Activated T-cell treated with anti-CD3 and anti-CD28 coated beads, Interleukin-2, amount 50 U/mL, for 4 hours (primary cell): Measurements from ENCODE around the gene SPTA1. TPM values are rescaled to one million over a fixed set of nuclear protein-coding genes. Genes with fewer than 3 reads are reported as not detected.

ENCODE experiments used
- ATAC-seq, 2 donors: fragments of 200-7000 bp; cut with Tn5 transposase; one replicate each; pipeline ENCODE4 v1.10.0; 2021
- DNase-seq: peaks from one replicate; pipeline ENCODE4 v3.0.0-alpha.2; 2020
- H3K27me3 Mint-ChIP-seq: one replicate; pipeline ENCODE4 v1.8.0; 2021; ENCODE audit warnings: low read depth, mixed read lengths
- H3K36me3 Mint-ChIP-seq: one replicate; pipeline ENCODE4 v1.8.0; 2022; ENCODE audit warnings: mixed read lengths; ENCODE audit not compliant: insufficient read depth
- H3K4me1 Mint-ChIP-seq: one replicate; pipeline ENCODE4 v1.8.0; 2021; ENCODE audit warnings: low read depth, mixed read lengths
- H3K4me3 Mint-ChIP-seq: one replicate; pipeline ENCODE4 v1.8.0; 2021; ENCODE audit warnings: mild to moderate bottlenecking, moderate library complexity, mixed read lengths
- H3K9me3 Mint-ChIP-seq: one replicate; pipeline ENCODE4 v1.8.0; 2021; ENCODE audit warnings: mixed read lengths
- total RNA-seq, 3 donors: library from RNA; stranded (reverse); gene quantifications; one replicate each; pipeline ENCODE4 v1.2.1, GENCODE V29; 2021

The SPTA1 gene
- total RNA-seq = under 1 TPM in 2 of 3 donors, not detected in 1; 0.40 TPM

DNA sequence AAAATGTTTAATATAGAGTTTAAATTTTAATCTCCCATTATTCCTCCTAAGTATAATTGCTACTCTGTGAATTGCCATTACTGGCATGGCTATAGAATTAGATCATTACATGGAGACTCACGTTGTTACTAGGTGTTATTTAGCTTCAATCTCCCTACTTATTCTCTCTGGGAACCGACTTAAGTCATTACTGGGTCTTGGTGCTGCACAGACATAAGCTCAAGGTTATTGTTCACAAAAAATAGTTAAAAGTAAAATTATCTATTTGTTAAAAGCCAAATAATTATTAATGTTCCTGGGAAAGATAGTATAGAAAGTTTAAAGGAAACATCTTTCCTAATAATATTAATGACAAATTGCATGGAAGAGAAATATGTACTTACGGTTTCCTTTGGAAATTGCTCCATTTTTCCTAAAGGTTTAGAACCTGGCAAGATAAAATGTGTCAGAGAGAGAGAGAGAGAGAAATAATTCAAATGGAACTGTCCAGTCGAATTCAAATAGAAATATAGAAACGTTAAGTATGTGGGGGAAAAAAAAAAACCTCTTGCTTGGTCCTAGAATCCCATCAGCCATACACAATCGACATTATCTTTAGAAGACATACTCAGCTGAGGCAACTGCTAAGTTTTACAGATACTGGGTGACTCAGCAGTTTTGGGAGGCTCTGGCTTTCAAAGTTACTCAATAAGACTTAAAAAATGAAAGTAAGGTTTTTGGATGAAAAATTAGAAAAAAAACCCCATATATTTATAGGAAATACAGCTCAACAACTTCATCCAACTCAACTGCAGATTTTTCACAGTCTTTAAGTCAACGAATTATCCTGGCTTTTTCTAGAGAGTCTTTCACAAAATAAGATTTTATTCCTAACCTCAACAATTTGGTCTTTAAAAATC, at the start of gene SPTA1:
TSS of gene SPTA1 (minus strand) at position 605 of the 899 bp plus-strand sequence. CDS start at position 407, 198 bp downstream.
- Mint-ChIP-seq H3K27me3 (peaks cover 27% of the 10 kb centered on the region), H3K36me3 (no peaks in the 10 kb centered on the region), H3K4me3 (no peak within 1 kb of the TSS), H3K9me3 (no peaks in the 10 kb centered on the region), H3K4me1 (no peaks in the 10 kb centered on the region)
- no peak for DNase-seq
- ATAC-seq = no peak

DNA sequence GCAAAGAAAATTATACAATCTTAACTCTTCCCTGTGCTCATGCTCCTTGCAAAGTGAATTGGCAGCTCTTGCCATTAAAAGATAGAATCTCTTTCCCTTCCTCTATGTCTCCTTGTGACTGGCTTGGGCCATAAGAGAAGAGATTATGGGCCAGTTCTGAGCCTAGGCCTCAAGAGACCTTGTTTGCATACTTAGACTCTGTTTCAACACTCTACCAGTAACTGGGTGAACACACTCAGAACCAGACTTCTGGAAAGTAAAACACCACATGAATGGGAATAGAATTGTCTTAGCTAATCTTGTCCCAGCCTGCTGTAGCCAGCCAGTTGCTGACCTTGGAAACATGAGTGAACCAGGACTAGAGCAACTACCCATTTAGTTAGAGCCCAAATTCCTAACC, 49.3 kb upstream of the SPTA1 start:
- no peak for ATAC-seq
- peaks cover 13% of the 10 kb centered on the region for H3K27me3 Mint-ChIP-seq
- no peak overlapping the region for H3K4me3 Mint-ChIP-seq
- H3K9me3 Mint-ChIP-seq = no peaks in the 10 kb centered on the region
- no peaks in the 10 kb centered on the region for H3K36me3 Mint-ChIP-seq
- no peaks in the 10 kb centered on the region for H3K4me1 Mint-ChIP-seq
- DNase-seq = no peak

DNA sequence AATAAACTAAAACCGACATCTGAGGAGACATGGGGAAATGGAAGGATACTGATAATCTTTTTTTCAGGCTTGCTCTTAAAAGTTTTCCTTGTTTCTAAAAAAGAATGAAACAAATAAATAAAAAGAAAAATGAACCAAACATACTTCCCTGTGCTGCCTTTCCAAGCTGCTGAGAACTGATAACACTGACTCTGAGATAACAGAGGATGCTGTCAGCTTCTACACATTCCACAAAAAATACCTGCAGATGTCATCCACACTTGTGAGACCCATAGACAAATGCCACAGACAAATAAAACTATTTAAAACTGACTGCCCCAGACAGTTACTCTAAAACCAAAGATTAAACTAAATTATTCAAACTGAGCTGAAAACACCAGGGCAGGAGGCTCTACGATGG, 46.0 kb upstream of the SPTA1 start:
- DNase-seq (no peak), ATAC-seq (no peak)
- Mint-ChIP-seq H3K9me3 (no peaks in the 10 kb centered on the region), H3K4me3 (no peak overlapping the region), H3K4me1 (no peaks in the 10 kb centered on the region), H3K27me3 (no peaks in the 10 kb centered on the region), H3K36me3 (no peaks in the 10 kb centered on the region)

DNA sequence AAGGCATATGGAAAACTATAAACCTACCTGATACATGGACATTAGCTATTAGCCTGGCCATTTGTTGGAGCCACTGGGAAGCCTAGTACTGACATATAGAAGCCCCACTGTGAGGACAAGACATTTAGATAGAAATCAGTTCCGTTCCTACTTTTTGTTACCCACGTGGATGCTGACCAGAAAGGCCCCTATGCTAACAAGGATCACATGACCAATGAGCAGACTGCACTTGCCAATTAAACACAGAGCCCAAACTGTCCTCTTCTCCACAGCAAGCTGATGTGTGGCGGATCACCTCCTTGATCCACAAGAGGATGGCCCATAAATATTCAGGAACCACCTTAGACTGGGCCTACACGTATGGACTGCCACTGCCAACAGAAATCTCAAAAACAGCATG, 45.2 kb upstream of the SPTA1 start:
- Mint-ChIP-seq H3K4me3 (no peak overlapping the region), H3K9me3 (no peaks in the 10 kb centered on the region), H3K36me3 (no peaks in the 10 kb centered on the region), H3K4me1 (no peaks in the 10 kb centered on the region), H3K27me3 (peaks cover 3% of the 10 kb centered on the region)
- ATAC-seq (no peak), DNase-seq (no peak)

DNA sequence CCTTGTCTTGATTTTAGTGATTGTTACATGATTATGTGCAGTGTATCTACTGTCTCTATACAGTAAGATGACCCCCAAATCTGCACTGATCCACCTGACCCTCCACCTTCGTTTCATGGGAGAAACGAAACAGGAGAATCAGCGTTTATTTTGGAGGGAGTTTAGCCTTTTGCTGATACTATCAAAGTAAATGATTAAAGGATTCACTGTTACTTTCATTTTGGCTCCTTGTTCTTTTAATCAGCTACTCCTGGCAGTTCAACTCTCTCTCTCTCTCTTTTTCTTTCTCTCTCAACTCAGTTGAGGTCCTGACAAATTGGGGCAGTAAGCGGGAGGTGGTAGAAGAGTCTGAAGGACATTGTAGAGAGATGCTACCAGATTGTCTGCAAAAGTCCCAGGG, 43.9 kb upstream of the SPTA1 start:
- H3K36me3 Mint-ChIP-seq = no peaks in the 10 kb centered on the region
- peaks cover 5% of the 10 kb centered on the region for H3K27me3 Mint-ChIP-seq
- H3K4me1 Mint-ChIP-seq = no peaks in the 10 kb centered on the region
- ATAC-seq (no peak), DNase-seq (no peak)
- no peaks in the 10 kb centered on the region for H3K9me3 Mint-ChIP-seq
- no peak overlapping the region for H3K4me3 Mint-ChIP-seq

DNA sequence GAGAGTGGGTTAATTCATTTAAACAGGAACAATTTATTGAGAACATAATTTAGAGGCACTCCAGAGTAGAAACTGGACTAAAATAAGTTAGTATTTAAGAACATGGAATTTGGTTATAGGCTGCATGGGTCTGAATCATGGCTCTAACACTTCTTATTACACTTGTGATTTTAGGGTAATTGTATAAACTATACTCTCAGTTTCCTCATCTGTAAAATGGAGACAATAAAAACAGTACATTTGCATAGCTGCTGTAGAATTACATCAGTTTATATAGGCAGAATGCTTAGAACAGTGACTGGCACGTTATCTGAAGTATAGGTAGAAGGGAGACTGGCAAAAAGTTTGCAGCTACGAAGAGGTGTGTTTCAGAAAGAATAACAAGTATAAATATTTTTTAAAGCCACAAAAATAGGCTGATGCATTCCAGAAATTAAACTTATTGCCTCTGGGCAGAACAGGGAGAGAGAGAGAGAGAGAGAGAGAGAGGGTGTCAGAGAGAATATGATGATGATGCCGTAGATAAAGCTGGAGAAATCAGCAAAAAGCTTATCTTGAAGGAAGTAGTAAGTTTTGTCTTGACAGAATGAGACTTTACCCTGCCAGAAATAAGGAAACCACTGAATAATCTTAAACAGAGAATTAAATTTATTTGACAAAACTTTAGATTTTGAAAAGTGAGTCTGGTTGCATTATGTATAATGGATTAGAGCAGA, 42.2 kb upstream of the SPTA1 start:
- Mint-ChIP-seq H3K4me3 (no peak overlapping the region), H3K4me1 (no peaks in the 10 kb centered on the region), H3K27me3 (peaks cover 13% of the 10 kb centered on the region), H3K9me3 (no peaks in the 10 kb centered on the region), H3K36me3 (no peaks in the 10 kb centered on the region)
- no peak for ATAC-seq
- DNase-seq = no peak

DNA sequence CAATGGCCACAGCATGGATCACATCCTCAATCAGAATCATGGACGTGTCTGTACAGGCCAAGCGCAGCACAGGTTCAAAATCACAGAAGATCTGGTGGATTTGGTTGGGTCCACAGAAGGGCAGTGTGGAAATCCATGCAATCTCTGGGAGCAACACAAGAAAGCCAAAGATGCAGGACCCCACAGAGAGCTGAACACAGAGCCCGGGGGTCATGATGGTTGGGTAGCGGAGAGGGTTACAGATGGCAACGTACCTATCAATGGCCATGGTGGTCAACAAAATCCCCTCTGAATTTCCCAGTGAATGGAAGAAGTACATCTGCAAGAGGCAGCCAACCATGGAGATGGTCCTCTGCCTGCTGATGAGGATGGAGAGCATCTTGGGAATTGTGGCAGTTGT, 37.9 kb upstream of the SPTA1 start:
- Mint-ChIP-seq H3K27me3 (peaks cover 21% of the 10 kb centered on the region), H3K4me3 (no peak overlapping the region), H3K4me1 (no peaks in the 10 kb centered on the region), H3K9me3 (no peaks in the 10 kb centered on the region), H3K36me3 (no peaks in the 10 kb centered on the region)
- DNase-seq (no peak), ATAC-seq (no peak)

DNA sequence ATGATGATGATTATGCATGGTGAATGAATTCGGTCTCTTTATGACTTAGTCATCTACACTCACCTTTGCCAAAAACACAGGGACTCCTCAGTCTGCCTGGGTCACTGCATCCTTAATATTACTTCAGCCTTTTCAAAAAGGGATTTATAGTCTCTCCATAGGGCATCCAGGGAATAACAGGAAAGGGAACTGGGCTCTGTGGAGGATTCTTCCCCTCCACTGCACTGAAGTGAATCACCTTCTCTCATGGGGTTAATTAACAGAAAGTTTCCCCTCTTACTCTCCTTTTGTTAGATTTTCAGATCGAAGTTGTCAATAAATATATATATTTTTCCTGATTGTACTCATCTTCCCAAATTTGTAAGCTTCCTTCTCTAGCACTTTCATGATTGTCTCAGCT, 34.1 kb upstream of the SPTA1 start, which contains the start of gene OR6K3:
TSS of gene OR6K3 (minus strand) at position 101 of the 400 bp plus-strand sequence. CDS start 2,605 bp downstream, outside the sequence.
- DNase-seq (no peak), ATAC-seq (no peak)
- Mint-ChIP-seq H3K4me1 (peaks cover 7% of the 10 kb centered on the region), H3K4me3 (no peak within 1 kb of the TSS), H3K27me3 (peaks cover 26% of the 10 kb centered on the region), H3K9me3 (no peaks in the 10 kb centered on the region), H3K36me3 (no peaks in the 10 kb centered on the region)

DNA sequence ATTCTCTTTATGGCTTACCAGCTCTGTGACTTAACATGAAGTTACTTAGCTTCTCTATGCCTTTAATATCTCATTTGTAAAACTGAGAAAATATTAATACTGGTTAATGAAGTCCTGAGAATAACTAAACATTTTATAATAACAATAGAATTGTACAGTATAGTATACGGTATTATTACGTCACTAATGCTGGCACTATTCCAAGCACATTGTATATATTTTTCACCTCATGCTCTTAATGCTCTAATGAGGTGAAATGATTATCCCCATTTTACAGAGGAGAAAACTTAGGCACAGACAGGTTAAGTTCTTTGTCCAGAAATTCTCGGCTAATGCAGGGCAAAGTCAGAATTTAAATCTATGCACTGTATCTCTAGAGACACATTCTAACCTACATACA, 33.1 kb upstream of the SPTA1 start:
- no peaks in the 10 kb centered on the region for H3K36me3 Mint-ChIP-seq
- DNase-seq (no peak), ATAC-seq (no peak)
- H3K4me3 Mint-ChIP-seq = no peak overlapping the region
- peaks cover 28% of the 10 kb centered on the region for H3K27me3 Mint-ChIP-seq
- no peaks in the 10 kb centered on the region for H3K9me3 Mint-ChIP-seq
- H3K4me1 Mint-ChIP-seq = peaks cover 8% of the 10 kb centered on the region

DNA sequence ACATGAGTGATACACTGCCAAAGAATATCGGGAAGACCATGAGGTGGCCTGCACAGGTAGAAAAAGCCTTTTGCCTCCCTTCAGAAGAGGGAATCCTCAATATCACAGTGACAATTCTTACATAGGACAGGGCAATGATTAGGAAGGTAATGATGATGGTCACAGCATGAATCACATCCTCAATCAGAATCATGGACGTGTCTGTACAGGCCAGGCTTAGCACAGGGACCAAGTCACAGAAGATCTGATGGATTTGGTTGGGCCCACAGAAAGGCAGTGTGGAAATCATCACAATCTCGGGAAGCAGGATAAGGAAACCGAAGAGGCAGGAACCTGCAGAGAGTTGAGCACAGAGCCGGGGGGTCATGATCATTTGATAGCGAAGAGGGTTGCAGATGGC, 30.8 kb upstream of the SPTA1 start:
- Mint-ChIP-seq H3K4me3 (no peak overlapping the region), H3K36me3 (no peaks in the 10 kb centered on the region), H3K27me3 (peaks cover 22% of the 10 kb centered on the region), H3K4me1 (peaks cover 8% of the 10 kb centered on the region), H3K9me3 (no peaks in the 10 kb centered on the region)
- no peak for ATAC-seq
- no peak for DNase-seq

DNA sequence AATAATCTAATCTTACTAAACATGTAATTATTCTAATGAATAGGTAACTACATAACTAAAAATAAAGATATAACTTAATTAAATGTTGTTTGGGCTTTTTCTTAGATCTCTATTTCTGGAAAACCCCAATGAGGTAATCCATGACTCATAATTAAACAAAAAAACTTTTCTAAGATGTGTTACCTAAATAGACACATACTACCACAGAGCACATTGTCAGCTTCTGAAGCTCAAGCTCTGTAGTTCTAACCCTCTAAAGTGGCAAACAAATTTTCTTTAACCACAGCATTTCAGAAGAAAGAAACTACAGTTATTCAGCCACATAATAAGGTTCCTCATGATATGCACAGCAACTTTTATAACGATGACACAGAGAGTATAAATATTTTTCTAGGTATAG, 29.8 kb upstream of the SPTA1 start:
- H3K27me3 Mint-ChIP-seq = peaks cover 27% of the 10 kb centered on the region
- no peaks in the 10 kb centered on the region for H3K9me3 Mint-ChIP-seq
- ATAC-seq (peak; percentile 89 to 97), DNase-seq (no peak)
- no peaks in the 10 kb centered on the region for H3K36me3 Mint-ChIP-seq
- H3K4me1 Mint-ChIP-seq = peaks cover 8% of the 10 kb centered on the region
- H3K4me3 Mint-ChIP-seq = no peak overlapping the region

DNA sequence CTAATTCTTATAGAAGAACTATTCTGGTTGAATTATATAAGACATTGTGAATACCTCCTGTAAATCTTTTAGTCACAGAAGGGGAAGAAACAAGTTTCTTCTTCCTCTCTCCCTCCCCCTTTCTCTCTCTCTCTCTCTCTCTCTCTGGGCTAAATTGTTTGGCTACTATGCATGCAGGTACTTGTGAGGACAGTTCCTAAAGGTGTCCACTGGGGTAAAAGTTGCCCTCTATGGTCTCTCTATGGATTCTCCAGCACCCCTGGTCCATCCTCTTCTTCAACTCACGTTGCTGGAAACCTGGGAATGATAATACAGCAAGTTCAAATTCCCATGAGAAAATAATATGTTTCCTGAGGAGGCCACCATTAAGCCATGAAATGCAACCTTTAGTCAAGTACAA, 28.2 kb upstream of the SPTA1 start:
- no peak for DNase-seq
- H3K9me3 Mint-ChIP-seq = no peaks in the 10 kb centered on the region
- ATAC-seq = no peak
- H3K36me3 Mint-ChIP-seq = no peaks in the 10 kb centered on the region
- H3K4me1 Mint-ChIP-seq = peaks cover 8% of the 10 kb centered on the region
- no peak overlapping the region for H3K4me3 Mint-ChIP-seq
- peaks cover 31% of the 10 kb centered on the region for H3K27me3 Mint-ChIP-seq

DNA sequence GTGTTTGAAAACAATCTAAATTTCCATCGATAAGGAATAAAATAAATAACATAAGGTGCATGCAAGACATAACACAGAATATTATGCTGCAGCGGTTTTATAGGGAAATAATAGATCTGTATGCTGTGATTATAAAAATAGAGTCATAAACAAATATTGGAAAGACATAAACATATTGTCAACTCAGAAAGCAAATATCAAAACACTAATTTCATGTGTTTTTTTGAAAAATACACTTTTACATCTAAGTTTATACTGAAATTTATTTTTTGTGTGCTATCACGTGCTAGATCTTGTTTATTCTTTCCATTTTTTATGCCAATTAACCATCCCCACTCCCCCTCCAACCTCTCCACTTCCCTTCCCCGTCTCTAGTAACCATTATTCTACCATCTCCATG, 24.6 kb upstream of the SPTA1 start:
- H3K4me1 Mint-ChIP-seq = peaks cover 1% of the 10 kb centered on the region
- ATAC-seq (no peak), DNase-seq (no peak)
- peaks cover 23% of the 10 kb centered on the region for H3K27me3 Mint-ChIP-seq
- H3K36me3 Mint-ChIP-seq = no peaks in the 10 kb centered on the region
- H3K9me3 Mint-ChIP-seq = no peaks in the 10 kb centered on the region
- H3K4me3 Mint-ChIP-seq = no peak overlapping the region

DNA sequence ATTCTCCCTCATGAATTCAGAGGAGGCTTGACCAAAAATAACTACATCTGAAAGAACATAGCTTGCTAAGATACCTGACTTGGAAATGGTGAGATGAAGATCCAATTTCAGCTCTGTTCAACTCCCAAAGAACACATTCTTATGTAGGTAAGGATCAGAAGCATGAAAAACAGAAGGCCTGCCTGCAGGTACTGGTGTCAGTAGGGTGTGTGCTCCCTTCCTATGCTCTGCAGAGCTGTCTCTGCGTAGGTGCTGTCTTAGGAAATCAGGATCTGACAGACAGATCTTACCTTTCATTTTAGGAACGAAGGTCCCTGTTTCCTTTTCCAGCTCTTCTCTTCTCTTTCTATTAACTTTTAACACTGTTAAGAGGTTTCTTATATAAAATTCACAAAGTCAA, 19.6 kb upstream of the SPTA1 start:
- Mint-ChIP-seq H3K27me3 (peaks cover 6% of the 10 kb centered on the region), H3K4me1 (no peaks in the 10 kb centered on the region), H3K9me3 (no peaks in the 10 kb centered on the region), H3K4me3 (no peak overlapping the region), H3K36me3 (no peaks in the 10 kb centered on the region)
- no peak for DNase-seq
- ATAC-seq = no peak

DNA sequence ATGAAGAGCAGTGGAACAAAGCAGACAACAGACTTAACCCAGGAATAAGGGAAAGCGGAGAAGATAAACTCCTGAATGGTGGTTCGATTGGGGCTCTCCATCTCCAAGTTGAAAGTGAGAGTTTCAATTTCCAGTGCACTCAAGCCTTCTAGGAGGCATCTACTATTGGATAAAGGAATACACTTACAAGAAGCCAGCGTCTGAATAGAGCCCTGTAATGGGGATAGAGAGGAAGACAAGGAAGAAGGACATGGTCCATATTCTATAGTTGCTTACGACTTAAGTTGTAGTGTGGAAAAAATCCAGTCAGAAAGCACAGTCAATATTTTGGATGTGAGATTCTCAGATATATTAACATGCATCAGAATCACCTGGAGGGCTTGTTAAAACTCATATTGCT, 14.0 kb upstream of the SPTA1 start, which contains the start of gene OR6K2:
TSS of gene OR6K2 (minus strand) at position 101 of the 400 bp plus-strand sequence. CDS start at position 101, 0 bp downstream.
- no peaks in the 10 kb centered on the region for H3K36me3 Mint-ChIP-seq
- no peaks in the 10 kb centered on the region for H3K9me3 Mint-ChIP-seq
- peaks cover 13% of the 10 kb centered on the region for H3K27me3 Mint-ChIP-seq
- H3K4me3 Mint-ChIP-seq = no peak within 1 kb of the TSS
- ATAC-seq = no peak
- no peaks in the 10 kb centered on the region for H3K4me1 Mint-ChIP-seq
- DNase-seq = no peak
